NB4 (cell line): ENCODE data around the gene DOCK9.
"Not testable (repeated sequence)": the region's sequence is repeated elsewhere in the genome, so short reads cannot be mapped to it uniquely, and the experiment has no call there.

ENCODE experiments used
- DNase-seq: peaks from one replicate; pipeline ENCODE4 v3.0.0; 2010; ENCODE audit warnings: low read depth
- H3K4me3 ChIP-seq: one replicate; pipeline ENCODE4 v1.5.1; 2011; ENCODE audit warnings: mild to moderate bottlenecking, low read depth, low read length, moderate library complexity
- CTCF ChIP-seq: IDR thresholded peaks from one replicate; pipeline ENCODE4 v1.5.1; 2012; ENCODE audit warnings: low read depth, low read length
- MAX ChIP-seq: IDR thresholded peaks from 2 replicates; pipeline ENCODE4 v1.6.1; 2011; ENCODE audit warnings: low read depth, low read length
- MYC ChIP-seq: IDR thresholded peaks from 2 replicates; pipeline ENCODE4 v1.6.1; 2011; ENCODE audit warnings: low read depth, low read length
- POLR2A ChIP-seq: IDR thresholded peaks from 2 replicates; pipeline ENCODE4 v1.6.1; 2011; ENCODE audit warnings: mild to moderate bottlenecking; ENCODE audit not compliant: insufficient read length; ENCODE audit errors: extremely low read depth

DOCK9 gene

GRCh38 chr13:98900442-98900841 lies 77.4 kb downstream of the DOCK9 start:
- no peak for DNase-seq
- H3K4me3 ChIP-seq, result no peak overlapping the region
- TF ChIP-seq POLR2A (no peak), MAX (no peak), MYC (no peak), CTCF (no peak)

- no peak overlapping the region for H3K4me3 ChIP-seq
- no peak for DNase-seq
- no peak for TF ChIP-seq MYC
- TF ChIP-seq MAX, result no peak
- no peak for TF ChIP-seq CTCF
- no peak for TF ChIP-seq POLR2A
Observed at GRCh38 chr13:98897706-98898105, 80.2 kb downstream of the DOCK9 start.

- TF ChIP-seq MYC, result no peak
- TF ChIP-seq MAX, result no peak
- TF ChIP-seq CTCF, result no peak
- no peak for TF ChIP-seq POLR2A
- DNase-seq, result no peak
- H3K4me3 ChIP-seq, result no peak overlapping the region
Observed at GRCh38 chr13:98896868-98897144, 81.1 kb downstream of the DOCK9 start.

- no peak for DNase-seq
- no peak overlapping the region for H3K4me3 ChIP-seq
- TF ChIP-seq CTCF, result no peak
Observed at GRCh38 chr13:98896083-98896867, 81.6 kb downstream of the DOCK9 start.

- not testable (repeated sequence) for DNase-seq, H3K4me3 ChIP-seq
Observed at GRCh38 chr13:98894814-98895213, 83.0 kb downstream of the DOCK9 start.

GRCh38 chr13:98893371-98893770 lies 84.5 kb downstream of the DOCK9 start:
- H3K4me3 ChIP-seq, result no peak overlapping the region
- no peak for TF ChIP-seq POLR2A
- TF ChIP-seq MAX, result no peak
- TF ChIP-seq MYC, result no peak
- no peak for TF ChIP-seq CTCF
- DNase-seq, result no peak
